Omental fat pad (tissue), 4 donors: ENCODE data around the gene DPYD. TPM values are rescaled to one million over a fixed set of nuclear protein-coding genes. Genes with fewer than 3 reads are reported as not detected.

Experiments
- ATAC-seq: fragments of 150-250 bp; one replicate; pipeline ENCODE4 v1.9.1; 2016; ENCODE audit warnings: mild to moderate bottlenecking, moderate library complexity; ENCODE audit not compliant: low FRiP score
- DNase-seq: peaks from one replicate; pipeline ENCODE4 v3.0.0-alpha.2; 2019; ENCODE audit warnings: low spot score
- CTCF ChIP-seq, 3 donors: fragments of 450-650 bp; IDR thresholded peaks; one replicate each; pipeline ENCODE4 v1.5.1; 2016 to 2017; ENCODE audit warnings: antibody characterized with exemption in 3 of 3, mild to moderate bottlenecking in 3 of 3, moderate library complexity in 2 of 3
- total RNA-seq, 4 donors: library from RNA; depleted of rRNA; stranded (reverse); fragments of >200 nt; gene quantifications; one replicate each; pipeline ENCODE4 v1.1.0, GENCODE V29; 2016

The DPYD gene
- total RNA-seq, 4 donors from 2014 or later, result 52.5 to 86.4 (median 60.3) TPM

GRCh38 chr1:97427371-97427770, 493.5 kb downstream of the DPYD start:
- no peak for DNase-seq
- TF ChIP-seq CTCF (IDR thresholded peaks at IDR 0.05), result no peak
- ATAC-seq, result no peak

GRCh38 chr1:97424209-97424608, 496.6 kb downstream of the DPYD start:
- ATAC-seq (no peak), DNase-seq (no peak)
- TF ChIP-seq CTCF (IDR thresholded peaks at IDR 0.05), result no peak

- TF ChIP-seq CTCF (IDR thresholded peaks at IDR 0.05), result no peak
- ATAC-seq (no peak), DNase-seq (no peak)
Observed at GRCh38 chr1:97423403-97423802, 497.4 kb downstream of the DPYD start.

- no peak for TF ChIP-seq CTCF (IDR thresholded peaks at IDR 0.05)
- ATAC-seq (no peak), DNase-seq (no peak)
Observed at GRCh38 chr1:97417661-97418060, 503.2 kb downstream of the DPYD start.

- no peak for TF ChIP-seq CTCF (IDR thresholded peaks at IDR 0.05)
- ATAC-seq (no peak), DNase-seq (no peak)
Observed at GRCh38 chr1:97414682-97415312, 506.0 kb downstream of the DPYD start.

- no peak for DNase-seq
- TF ChIP-seq CTCF (IDR thresholded peaks at IDR 0.05), result no peak
- no peak for ATAC-seq
Observed at GRCh38 chr1:97412737-97413136, 508.1 kb downstream of the DPYD start.

GRCh38 chr1:97412166-97412565, 508.7 kb downstream of the DPYD start:
- ATAC-seq (no peak), DNase-seq (no peak)
- TF ChIP-seq CTCF (IDR thresholded peaks at IDR 0.05), result no peak
